ENCODE data around the gene ASH1L. TPM values are rescaled to one million over a fixed set of nuclear protein-coding genes. Genes with fewer than 3 reads are reported as not detected.

ASH1L gene
- total and polyA plus RNA-seq, 9 of the 15 experiments (the other 6 are each of a cell fraction or from before 2014, with no cell fraction given), result 2.0 to 23.3 (median 14.6) TPM

GRCh38 chr1:155569988-155570592 is 7.5 kb upstream of the ASH1L start (continued):
- TF ChIP-seq ARID3A (IDR thresholded peaks at IDR 0.05; ENCODE audit: borderline replicate concordance, low read depth, low read length) (0 out of 2 replicates have a peak, but pooled peaks have one; percentile 12), NFXL1 (CRISPR knock-in tag; IDR thresholded peaks at IDR 0.05) (0 out of 2 replicates have a peak, but pooled peaks have one; percentile 29), ADNP (tag; IDR thresholded peaks at IDR 0.05) (0 out of 2 replicates have a peak, but pooled peaks have one; percentile 14), MEIS2 (IDR thresholded peaks at IDR 0.05; ENCODE audit: partially characterized antibody) (peak; percentile 73), ZNF12 (CRISPR knock-in tag; IDR thresholded peaks at IDR 0.05) (no peak), ARID1B (IDR thresholded peaks at IDR 0.05) (peak; percentile 38; the same call in 1 of the 2 replicates), SLC30A9 (CRISPR knock-in tag; IDR thresholded peaks at IDR 0.05) (no peak), HEY1 (CRISPR knock-in tag; IDR thresholded peaks at IDR 0.05; ENCODE audit: borderline replicate concordance) (no peak), DPF2 (IDR thresholded peaks at IDR 0.05) (0 out of 2 replicates have a peak, but pooled peaks have one; percentile 28), RHOXF2B (CRISPR knock-in tag; conservative IDR thresholded peaks at IDR 0.05) (no peak), KLF10 (CRISPR knock-in tag; IDR thresholded peaks at IDR 0.05) (no peak), RCOR1 (IDR thresholded peaks at IDR 0.05; ENCODE audit: borderline replicate concordance in 1 of 2, low read depth in 2 of 2, low read length in 2 of 2) (peak in 1 of 2 experiments; percentile 15; a peak in 1 of 4 replicates), SMARCA4 (IDR thresholded peaks at IDR 0.05) (0 out of 2 replicates have a peak, but pooled peaks have one; percentile 24), ZZZ3 (IDR thresholded peaks at IDR 0.05) (no peak), RAD51 (IDR thresholded peaks at IDR 0.05; ENCODE audit: borderline replicate concordance, low read depth) (no peak), BACH1 (tag; IDR thresholded peaks at IDR 0.05) (0 out of 2 replicates have a peak, but pooled peaks have one; percentile 29), PKNOX1 (IDR thresholded peaks at IDR 0.05) (peak; percentile 72), FOSL1 (tag; conservative IDR thresholded peaks at IDR 0.05) (peak; percentile 25; the same call in 1 of the 2 replicates)
